Epidermal melanocyte (primary cell): ENCODE data around the gene AARS1.
A peak's percentile ranks its signal among the peaks of the same experiment; 100 is the strongest.
"Not testable (repeated sequence)": the region's sequence is repeated elsewhere in the genome, so short reads cannot be mapped to it uniquely, and the experiment has no call there.

ENCODE experiments used
- DNase-seq: peaks from one replicate; pipeline ENCODE4 v3.0.0; 2011; ENCODE audit warnings: low spot score; ENCODE audit not compliant: insufficient read length

The AARS1 gene

DNA sequence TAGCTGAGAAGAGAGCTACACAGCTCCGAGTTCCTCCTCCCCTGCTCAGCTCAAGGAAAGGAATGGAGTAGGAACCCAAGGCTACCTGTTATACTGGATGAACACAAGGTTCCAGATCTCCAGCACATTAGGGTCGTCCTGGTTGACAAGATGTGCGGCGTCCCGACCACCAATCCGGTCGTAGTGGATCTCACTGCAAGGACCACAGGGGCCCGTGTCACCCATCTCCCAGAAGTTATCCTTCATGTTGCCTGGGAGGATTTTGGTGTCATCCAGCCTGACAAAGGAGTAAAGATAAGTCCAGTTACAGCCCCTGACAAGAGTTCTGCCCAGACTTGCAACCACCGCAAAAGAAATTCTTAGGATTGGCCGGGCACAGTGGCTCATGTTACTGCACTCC lies 17.6 kb downstream of the AARS1 start:
- DNase-seq, result no peak

- no peak for DNase-seq
These were observed 19.1 kb downstream of the AARS1 start for GRCh38 chr16:70270176-70270575.

DNA sequence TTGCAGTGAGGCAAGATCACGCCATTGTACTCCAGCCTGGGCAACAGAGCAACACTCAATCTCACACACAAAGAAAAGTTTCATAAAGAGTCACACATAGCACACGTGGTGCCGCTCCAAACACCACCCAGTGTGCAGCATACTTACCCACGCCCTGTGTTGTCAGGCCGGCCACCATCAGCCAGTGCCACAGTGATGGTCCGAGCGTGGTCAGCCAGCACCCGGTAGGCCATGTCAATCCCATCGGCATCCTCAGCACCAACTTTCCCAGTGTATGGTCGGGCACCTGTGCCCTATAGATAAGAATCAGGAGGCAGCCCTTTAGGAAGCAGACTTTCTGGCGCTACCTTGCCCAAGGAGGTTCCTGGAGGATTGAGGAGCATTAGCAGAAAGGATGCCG lies 19.8 kb downstream of the AARS1 start:
- DNase-seq, result no peak

DNA sequence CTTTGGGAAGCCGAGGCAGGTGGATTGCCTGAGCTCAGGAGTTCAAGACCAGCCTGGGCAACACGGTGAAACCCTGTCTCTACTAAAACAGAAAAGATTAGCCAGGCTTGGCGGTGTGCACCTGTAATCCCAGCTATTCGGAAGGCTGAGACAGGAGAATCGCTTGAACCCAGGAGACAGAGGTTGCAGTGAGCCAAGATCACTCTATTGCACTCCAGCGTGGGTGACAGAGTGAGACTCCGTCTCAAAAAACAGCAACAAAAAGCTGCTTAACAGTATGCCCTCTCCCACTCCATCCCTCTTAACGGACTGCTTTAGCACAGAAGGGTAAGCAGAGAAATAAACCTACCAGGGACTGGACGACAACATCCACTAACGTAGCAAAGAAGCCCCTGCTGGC lies 21.4 kb downstream of the AARS1 start:
- not testable (repeated sequence) for DNase-seq

DNA sequence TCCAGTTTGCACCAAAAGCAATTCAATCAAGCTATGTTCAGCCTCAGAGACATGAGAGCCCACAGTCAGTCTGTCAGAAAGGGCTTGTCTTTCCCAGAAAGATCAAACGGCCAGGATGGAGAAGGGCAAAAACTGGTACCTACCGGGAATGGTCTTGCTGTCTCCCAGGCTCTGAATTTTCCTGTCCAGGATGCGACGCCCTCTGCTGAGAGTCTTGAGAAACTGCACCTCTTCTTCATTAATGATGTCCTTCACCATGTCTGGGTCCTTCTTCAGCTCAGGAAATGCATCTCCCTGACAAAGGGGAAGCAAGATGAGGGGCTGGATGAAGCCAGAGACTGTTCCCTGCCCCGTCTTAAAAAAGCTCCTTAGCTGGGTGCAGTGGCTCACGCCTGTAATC lies 21.8 kb downstream of the AARS1 start:
- peak; percentile 60 for DNase-seq

DNA sequence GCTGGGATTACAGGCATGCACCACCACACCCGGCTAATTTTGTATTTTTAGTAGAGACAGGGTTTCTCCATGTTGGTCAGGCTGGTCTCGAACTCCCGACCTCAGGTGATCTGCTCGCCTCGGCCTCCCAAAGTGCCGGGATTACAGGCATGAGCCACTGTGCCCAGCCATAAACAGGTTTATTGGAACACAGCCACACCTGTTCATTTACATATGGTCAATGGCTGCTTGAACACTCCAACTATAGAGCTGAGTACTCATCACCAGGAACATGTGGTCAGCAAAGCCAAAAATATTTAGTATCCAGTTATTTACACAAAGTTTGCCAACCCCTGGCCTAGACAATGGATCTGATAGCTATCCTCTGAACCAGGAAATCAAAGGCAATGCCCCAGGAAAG lies 29.4 kb downstream of the AARS1 start:
- DNase-seq, result not testable (repeated sequence)

DNA sequence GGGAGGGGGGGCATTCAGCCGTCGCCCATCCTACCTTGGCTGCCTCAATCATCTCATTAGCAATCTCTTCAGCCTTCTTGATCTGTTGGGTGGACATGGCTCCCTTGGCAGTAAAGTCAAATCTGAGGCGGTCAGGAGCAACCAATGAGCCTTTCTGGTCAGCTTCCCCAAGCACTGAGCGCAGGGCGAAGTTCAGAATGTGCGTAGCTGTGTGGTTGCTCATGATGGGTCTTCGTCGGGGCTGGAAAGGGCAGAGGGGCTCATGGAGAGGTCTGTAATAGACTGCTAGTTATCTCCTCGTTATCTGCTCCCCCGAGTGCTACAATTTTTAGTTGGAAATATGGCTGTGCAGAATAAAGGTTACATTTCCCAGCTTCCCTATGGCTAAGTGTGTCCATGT lies 30.4 kb downstream of the AARS1 start:
- no peak for DNase-seq

- DNase-seq, result no peak
These were observed 31.2 kb downstream of the AARS1 start for GRCh38 chr16:70258065-70258464.

GRCh38 chr16:70257391-70257790 lies 31.9 kb downstream of the AARS1 start:
- no peak for DNase-seq

- no peak for DNase-seq
These were observed 33.7 kb downstream of the AARS1 start for GRCh38 chr16:70255574-70255973.

DNA sequence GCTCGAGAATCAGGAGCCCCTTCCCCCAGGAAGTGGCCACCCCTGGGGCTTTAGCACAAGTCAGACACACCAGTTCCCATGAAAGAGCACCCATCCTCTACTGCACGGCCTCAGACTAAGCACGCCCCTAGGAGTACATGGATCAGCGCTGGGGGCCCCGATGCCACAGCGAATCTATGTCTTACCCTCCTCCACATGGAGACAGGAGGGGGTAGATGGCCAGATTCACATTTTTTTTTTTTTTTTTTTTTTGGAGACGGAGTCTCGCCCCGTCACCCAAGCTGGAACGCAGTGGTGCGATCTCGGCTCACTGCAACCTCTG lies 34.4 kb downstream of the AARS1 start:
- DNase-seq, result no peak

- no peak for DNase-seq
These were observed 34.9 kb downstream of the AARS1 start for GRCh38 chr16:70254180-70254964.

GRCh38 chr16:70253291-70254106 lies 35.8 kb downstream of the AARS1 start:
- no peak for DNase-seq

- DNase-seq, result no peak
These were observed 36.8 kb downstream of the AARS1 start for GRCh38 chr16:70252355-70252988.

DNA sequence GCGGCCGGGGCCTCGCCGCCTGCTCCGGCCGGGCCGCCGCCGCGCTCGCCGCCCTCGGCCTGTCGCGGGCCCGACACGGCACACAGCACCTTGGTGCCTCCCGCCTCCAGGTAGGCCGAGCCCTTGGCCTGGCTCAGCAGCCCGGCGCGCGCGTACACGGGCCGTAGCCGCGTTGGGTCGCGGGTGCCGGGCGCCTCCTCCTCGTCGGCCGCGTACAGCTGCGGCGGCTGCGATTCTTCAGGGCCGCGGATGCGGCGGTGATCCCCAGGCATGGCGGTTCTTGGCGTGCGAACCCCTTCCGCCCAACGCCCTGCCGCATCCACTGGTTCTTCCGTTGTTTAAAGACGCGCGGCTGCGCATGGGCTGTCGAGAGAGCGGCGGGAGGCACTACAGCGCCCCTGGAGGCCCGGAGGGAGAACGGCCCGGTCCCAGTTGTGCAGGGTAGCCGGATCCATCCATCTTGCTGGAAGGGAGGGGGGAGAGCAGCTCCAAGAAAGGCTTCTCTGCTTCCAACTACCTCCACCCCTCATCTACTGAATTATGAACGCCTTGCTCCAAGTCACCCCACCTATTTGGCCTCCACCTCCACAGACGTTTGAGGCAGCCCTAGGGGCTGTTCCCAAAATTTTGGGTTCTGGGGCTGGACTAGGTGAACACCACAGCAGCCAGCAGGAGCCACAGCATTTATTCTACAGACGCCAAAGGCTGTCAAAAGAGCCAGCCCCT lies 37.5 kb downstream of the AARS1 start, which contains the start of gene EXOSC6:
Gene EXOSC6 (minus strand): TSS at position 312 of the 726 bp plus-strand sequence. CDS start 40 bp downstream, at position 272.
- DNase-seq, result peak; percentile 90

DNA sequence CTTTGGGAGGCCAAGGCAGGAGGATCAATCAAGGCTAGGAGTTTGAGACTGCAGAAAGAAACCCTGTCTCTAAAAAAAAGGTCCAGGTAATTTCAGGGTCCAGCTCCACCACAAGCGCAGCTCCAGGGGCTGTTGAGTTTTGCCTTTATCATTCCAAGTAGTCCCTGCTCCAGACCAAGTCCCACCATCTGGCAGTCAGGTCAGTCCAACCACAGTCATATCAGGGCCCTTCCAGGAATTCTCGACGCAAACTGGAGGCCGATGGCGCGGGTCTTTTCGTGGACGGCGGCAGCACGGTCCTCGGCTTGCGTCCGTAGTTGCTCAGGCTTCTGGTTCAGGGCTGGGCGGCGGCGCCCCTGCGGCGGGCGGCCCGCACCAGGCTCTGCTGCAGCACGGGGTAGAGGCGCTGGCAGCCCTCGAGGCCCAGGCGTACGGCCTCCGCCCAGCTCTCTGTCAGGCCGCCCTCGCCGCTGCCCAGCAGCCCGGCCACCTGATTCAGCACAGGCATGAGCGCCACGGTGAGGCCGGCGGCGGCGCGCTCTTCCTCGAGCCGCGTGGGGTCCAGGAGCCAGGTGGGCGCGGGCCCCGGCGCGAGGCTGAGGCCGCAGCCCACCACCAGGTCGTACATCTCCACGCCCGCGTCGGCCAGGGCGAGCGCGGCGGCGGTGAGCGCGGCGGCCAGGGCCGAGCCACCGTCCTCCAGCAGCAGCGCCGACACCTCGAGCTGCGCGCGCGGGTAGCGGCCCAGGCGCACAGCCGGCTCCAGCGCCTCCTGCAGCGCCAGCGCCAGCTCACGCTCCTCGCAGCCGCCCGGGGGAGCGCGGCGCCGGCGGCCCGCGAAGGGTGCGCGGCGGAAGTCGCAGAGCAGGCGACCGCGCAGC lies 38.3 kb downstream of the AARS1 start:
- DNase-seq, result peak; percentile 14

DNA sequence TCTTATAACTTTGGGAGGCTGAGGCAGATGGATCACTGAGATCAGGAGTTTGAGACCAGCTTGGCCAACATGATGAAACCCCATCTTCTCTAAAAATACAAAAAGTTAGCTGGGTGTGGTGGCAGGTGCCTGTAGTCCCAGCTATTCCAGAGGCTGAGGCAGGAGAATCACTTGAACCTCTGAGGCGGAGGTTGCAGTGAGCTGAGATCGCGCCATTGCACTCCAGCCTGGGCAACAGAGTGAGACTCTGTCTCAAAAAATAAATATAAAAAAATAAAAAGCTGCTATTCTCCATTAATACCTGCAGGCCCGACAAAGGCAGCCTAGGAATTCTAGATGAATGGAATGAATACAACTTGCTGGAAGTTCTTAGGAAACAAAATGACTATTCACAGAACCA lies 39.6 kb downstream of the AARS1 start:
- DNase-seq, result not testable (repeated sequence)

DNA sequence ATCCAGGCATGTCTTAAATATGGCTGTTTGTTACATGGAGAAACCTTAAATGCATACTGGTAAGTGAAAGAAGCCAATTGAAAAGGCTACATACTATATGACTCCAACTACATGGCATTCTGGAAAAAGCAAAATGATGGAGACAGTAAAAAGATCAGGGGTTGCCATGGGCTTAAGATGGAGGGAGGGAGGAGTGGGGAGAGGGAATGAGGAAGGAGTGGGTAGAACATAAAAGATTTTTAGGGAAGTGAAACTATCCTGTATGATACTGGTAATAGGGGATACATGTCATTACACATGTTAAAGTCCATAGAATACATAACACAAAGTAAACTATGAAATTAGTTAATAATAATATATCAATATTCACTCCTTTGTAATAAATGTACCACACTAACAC lies 50.5 kb downstream of the AARS1 start:
- not testable (repeated sequence) for DNase-seq

GRCh38 chr16:70231831-70232230 lies 57.5 kb downstream of the AARS1 start:
- DNase-seq, result not testable (repeated sequence)

GRCh38 chr16:70226024-70226423 lies 63.3 kb downstream of the AARS1 start:
- DNase-seq, result not testable (repeated sequence)
